NCI-H510A treated with DMSO at 0.1 percent for 48 hours (cell line): ENCODE measurements around the gene SIX3.
A peak's percentile ranks its signal among the peaks of the same experiment; 100 is the strongest.

Source experiments
- DNase-seq: peaks from one replicate; lab custom pipeline; 2025; lab: John Stamatoyannopoulos, UW

SIX3 gene

DNA sequence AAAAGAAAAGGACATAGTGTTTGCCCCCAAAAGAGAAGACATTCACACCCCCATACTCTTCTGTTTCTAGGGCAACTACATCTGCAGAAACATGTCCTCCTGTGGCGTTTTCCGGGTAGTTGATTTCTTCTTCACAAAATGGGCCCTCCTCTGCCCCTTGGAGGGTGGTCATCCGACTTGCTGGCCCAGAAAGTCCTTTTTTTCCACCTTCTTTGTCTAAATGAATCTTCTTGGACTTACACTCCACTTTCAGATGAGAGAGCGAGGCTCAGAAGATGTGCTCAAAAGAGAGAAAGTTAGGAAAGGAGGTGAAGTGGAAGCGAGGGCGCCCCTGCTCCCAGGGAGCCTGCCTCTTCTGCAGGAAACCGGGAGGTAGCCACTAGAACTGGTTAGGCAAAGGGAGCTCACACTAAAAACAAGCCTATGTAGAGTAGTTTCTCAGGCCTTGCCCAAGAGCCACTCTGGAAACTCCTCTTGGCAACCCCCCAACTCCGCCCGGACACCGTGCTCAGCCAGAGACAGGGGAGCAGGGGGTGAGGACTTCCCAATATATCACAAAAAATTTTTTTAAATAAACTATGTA lies 10.2 kb upstream of the SIX3 start:
- no peak for DNase-seq

DNA sequence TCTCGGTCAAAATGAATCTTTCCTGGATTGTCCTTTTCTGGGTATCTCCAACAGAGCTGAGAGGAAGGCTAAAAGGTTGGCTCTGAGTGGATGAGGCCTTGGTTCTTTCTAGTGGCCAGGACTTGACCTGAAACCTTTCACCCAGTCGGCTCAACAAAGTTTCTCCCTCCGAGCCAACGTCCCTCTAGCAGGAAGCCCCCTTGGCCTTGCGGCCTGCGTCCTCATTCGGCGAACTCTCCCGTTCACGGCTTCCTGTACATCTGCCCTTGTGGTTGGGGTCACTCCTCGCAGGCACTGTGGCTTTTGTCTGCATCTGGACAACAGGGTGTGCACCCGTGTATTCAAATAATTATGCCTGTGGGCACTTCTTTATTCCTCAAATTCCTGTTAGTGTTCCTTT lies 9.4 kb upstream of the SIX3 start:
- DNase-seq: no peak

DNA sequence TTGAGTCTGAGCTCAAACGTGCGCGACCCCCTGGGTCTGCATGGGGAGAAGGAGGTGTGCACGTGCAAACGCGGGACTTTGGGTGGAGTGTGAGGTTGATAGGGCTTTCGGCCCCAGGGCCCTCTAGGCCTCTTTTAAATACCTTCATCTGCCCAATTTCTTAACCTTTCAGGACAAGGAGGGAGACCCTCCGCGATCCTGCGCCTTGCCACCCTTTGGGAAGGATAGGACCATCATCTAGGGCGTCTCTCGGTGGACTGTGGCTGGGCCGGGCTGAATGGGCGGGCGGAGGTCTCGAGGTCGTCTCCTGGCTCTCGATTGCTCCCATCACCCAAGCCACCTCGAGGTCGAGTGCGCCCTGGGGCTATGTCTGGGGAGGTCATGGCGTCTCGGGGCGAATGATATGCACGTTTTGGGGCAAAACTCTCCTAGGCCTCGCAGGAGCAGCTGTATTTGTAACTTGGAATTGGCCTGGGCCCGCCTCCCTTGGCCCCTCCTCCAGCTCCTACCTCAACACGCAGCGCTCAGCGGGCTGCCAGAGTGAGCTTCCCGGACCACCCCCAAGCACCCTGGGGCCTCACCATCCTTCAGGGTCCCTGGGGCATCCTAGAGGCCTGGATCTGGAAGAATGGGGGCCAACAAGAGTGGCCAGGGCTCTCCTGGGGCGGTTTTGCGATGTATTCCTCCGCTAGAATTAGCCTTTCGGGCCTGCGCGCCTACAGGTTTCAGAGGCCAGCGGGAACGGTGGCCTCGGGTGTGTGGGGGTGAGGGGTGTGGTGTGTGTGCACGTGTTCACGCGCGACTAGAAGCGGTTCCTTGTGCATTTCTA lies 8.7 kb upstream of the SIX3 start:
- DNase-seq: no peak

DNA sequence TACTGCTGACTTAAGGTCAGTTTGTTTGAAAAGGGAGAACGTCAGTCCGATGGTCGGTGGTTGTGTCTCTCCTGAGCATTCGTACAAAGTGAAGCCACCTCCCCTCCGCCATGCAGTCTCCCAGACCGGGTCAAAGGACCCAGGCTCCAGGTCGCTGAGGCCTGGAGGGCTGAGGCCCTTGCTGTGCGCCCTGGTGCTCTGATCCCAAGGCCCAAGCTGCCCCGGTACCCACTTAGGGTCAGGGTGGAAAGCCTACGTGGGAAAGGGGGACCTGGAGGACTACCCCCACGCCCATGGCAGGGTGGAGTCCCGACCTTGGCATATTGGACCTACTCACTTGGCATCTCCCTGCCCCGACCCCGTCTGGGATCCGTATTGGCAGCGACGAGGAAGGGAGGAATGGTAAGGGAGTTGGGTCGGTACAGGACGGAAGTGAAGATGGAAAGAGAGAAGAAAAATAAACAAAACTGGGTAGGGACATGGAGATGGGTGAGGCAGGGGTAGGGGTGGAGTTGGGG lies 8.0 kb upstream of the SIX3 start:
- no peak for DNase-seq

DNA sequence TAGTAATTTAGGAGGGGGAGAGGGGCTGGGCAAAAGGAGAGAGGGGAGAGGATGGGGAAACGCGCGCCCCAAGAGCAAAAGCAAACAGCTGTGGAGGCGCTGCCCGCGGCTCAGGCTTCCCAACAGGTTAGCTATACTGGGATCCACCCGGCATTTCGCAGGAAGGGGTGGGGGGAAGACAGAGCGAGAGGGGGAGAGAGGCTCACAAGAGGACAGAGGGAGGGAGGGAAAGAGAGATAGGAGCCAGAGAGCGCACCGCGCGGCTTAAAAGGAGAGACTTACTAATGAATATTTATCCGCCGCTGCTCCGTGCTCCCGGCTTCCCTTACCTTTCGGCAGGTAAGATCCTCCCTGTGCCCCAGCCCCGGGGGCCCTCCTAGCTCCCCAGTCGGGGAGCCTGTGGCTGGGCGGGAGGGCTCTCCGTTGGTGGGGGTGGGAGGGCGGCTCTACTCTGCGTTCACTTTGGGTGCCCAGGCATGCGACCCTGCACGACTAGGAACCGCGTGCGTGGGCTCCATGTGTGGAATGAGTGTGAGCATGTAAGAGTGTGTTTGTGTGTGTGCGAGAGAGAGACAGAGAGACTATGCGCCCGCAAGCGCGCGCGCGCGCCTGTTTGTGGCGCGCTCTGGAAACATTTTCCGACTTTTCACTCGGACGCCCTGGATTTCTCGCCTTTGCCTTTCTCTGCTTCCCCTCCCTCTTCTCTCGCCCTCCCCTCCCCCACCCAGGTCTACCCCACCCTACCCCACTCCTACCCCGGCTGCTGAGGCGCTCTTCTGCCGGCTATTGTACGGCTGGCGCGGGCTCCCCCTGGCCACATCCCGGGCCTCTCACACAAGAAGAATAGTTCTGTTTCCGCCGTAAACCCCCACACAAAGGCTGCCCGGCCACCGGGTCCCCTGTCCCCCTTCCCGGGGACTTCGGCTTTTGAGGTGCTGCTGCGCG lies 7.2 kb upstream of the SIX3 start:
- DNase-seq: peak; percentile 16

DNA sequence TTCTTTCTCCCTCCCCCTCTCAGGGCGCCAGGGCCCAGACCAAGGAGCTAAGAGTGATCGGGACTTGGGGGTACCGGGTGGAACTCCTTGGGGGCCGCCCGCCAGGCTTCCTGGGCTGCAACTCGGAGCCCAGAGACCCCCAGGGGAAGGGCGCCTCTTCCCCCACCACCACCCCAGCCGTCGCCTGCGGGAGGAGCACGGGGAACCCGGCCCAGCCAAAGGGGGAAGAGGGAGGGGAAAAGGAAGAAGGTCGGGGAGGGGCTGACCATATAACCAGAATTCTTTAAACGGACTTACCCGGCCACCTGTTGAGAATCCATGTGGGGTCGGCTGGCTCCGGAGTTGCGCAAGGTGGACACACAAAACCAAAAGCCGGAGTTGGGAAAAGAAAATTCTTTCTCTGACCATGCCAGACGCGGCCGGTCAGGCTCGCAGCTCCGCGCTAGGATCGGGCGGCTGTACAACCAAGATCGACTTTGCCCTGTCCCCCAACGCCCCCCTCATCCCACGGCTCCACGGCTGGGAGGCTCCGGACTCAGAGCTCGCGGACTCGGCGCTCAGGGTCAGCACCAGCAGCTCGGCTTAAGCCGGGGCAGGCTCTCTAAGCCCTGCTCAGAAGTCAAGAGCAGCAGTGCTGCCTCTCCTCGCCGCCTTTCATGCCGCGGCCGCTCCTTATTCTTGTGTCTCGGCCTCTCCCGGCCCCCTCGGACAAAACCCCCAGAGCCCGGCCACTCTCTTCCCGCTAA lies 6.3 kb upstream of the SIX3 start:
- peak; percentile 10 for DNase-seq

DNA sequence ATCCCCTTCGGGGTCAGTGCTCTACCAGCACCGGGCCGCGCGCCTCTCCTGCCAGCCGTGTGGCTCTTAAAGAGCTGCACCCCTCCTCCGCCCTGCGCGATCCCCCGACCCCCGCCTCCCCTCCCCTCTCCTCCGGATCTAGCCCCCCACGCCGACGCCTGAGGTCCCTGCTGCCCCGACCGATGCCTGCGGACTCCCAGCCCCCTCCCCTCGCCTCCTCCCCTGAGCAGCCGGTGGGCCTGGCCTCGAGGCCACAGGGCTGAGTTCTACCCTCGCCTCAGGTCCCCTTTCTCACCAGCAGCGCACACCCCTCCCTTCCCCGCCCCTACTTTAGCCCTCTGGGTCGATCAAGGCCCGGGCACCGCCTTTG lies 5.8 kb upstream of the SIX3 start:
- no peak for DNase-seq

DNA sequence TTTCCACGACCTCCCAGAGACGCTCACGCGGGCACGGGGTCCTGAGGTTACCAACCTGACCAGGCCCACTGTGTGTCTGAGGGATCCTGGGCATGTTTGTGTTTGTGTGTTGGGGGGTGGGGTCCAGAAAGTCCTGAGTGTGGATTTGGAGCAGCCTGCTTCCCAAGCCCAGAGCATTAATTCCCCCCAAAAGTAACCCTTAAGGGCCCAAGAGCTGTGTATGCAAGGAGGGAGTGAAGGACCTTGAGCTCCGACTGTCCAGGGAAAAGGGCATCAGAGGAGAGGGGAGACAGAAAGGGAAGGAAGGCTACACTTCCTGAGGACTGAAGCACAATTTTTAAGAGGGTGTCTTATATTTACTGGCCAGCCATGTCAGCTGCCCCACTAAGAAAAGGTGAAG lies 5.2 kb upstream of the SIX3 start:
- no peak for DNase-seq

DNA sequence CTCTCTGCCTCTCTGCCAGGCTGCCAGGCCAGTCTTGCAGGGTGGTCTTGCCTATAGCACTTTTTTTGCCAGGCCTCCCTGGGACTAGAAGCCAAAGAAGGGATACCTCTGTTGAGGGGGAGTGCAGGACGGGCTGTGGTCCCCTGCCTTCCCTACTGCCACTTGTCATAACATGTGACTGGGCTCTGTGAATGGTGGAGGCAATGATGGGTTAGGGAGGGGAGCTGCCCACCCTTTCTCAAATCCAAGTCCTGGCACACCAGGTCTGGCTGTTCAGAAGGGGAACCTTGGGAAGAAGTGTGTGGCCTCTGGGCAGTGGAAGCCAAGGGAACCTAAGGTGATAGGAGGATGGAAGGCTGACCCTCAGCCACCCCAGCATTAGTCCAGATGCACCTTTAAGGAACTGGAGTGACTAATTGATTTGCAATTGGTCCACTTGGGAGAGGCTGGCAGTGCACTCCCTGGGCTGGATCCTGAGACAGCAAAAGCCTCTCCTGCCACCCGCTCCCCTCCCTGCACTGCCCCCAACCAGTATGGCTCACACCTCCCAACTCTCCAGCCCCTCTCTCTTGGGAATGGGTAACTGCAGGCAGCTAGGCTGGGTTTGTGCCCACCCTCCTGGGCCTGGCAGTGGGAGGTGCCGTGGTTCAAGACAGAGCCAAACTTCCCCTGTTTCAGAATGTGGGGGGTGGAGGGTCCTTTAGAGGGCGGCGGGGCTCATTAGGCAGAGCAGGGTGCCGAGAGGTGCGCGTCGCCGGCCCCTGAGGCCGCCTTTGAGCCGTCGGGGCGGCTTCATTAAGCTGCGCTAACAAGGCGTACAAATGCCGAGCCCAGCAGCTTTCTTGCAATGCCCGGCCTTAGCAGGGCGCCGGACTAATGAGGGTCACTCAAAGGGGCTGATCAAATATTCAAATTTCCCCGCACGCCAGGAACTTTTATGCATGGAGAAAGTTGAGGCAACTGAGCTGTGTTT lies 4.5 kb upstream of the SIX3 start:
- no peak for DNase-seq

DNA sequence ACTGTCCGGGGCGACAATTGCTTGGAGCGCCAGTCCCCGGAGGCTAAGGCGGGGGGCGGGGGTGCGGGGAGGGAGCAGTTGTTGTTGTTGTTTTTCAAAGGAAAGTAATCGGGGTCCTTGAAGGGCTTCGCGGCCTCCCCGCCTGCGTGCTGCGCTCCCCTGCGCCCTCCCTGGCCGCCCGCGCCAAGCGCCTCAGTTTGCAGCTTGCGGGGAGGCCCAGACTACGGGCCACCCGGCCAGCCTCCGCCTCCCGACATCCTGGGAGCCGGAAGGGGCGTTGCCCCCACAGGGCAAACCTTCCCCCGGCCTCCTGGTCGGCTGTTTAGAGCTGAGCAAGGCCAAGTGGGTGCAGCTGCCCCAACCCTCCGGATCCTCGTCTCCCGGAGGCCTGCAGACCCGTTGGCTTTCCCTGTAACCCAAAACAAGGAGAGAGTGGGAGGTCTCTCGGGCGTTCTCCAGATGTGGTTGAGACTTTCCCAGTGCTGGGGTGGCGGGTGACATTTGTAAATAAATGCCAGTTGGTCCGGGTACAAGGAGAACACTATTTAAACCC lies 3.7 kb upstream of the SIX3 start:
- peak; percentile 80 for DNase-seq

DNA sequence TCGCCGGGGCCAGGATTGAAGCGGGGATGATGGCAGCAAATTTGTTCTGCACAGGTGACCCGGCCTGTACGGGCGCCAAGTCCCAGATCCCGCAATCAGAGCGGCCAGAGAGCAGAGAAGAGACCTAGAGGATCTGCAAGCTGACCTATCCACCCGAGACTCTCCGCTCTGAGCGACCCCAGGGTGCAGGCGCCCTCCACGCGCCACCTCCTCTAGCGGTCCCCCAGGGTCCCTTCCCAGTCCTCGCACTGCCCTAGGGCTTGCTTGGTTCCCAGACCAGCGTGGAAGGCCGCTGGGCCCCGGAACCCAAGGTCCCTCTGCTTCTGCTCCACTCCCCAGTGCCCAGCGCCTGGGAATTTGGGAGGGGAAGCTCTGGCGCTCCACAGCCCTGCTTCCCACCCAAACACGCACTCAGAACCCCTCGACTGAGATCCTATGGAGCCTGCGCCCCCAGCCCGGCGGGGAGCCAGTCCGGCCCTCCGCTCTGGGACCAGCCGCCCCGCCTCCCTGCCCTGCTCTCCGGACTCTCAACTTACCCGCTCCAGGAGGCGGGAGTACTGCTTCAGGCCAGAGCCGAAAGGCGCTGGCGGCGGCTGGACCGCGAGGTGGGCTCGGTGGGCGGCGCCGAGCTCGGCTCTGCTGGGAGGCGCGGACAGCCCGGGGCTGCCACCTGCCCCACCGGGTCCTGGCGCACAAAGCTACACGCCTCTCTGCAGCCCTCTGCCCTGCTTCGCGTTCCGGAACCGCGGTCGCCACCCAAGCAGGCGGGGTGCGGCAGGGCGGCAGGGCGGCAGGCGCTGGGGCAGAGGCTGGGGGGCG lies 3.0 kb upstream of the SIX3 start:
- peak; percentile 83 for DNase-seq

DNA sequence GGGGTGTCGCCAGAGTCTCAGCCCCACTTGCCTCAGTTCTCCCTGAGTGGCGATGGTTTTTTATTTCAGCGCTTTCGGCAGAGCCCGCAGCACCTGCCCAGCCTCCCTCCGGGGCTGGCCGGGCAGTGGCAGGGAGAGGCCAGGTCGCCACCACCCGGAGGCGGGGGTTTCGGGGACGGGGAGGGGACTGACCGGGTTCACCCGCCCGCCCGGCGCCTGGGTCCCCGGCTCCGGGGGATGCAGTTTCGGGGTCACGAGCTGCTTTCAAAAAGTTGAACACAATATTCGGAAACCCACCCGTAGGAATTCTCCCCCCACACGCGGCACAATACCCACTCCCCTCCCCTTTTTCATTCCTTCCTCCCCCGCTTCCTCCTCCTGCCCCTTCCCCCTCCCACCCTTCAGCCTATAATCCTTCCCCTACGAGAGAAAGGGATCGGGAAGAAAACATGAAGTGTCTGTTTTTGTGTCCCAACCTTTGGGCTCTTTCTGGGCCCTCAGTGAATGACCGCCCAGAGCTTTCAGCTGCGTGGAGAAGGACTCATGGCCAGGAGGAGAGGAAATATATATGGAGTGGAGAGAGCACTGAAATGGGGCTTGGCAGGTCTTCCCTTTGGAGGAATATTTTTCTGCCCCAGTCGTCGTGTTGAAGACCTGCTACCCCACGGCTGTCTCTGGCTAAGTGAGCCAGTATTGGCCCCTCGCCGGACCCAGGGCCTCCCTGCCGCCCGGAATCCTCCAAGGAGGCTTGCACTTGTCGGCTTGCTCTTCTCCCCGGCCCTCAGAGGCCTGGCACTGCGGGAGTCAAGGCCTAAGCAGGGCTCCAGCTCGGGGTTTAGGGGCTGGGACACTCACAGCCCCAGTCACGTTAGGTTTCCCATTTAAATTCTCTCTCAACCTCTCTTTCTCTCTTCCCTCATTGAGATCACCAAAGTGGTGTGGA lies 2.1 kb upstream of the SIX3 start:
- DNase-seq: peak; percentile 80

DNA sequence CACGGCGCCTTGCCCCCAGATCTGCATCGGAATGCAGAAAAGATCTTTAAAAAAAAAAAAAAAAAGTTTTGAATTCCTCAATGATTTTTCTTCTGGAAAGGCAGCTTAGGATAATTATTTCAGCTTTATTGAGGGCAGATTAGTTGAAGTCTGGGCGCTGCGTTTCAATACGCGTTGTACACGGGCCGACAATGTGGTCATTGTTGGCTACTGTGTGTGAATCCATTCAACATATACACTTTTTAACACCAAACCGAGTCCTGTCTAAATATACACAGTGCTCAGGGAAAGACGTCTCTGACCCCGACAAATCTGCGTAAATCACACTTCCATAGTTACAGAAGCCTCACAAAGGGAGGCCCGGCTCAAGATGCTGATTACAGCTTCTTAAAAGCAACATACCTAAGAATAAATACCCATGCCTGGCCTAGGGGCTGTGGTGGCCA lies 1.4 kb upstream of the SIX3 start:
- no peak for DNase-seq

DNA sequence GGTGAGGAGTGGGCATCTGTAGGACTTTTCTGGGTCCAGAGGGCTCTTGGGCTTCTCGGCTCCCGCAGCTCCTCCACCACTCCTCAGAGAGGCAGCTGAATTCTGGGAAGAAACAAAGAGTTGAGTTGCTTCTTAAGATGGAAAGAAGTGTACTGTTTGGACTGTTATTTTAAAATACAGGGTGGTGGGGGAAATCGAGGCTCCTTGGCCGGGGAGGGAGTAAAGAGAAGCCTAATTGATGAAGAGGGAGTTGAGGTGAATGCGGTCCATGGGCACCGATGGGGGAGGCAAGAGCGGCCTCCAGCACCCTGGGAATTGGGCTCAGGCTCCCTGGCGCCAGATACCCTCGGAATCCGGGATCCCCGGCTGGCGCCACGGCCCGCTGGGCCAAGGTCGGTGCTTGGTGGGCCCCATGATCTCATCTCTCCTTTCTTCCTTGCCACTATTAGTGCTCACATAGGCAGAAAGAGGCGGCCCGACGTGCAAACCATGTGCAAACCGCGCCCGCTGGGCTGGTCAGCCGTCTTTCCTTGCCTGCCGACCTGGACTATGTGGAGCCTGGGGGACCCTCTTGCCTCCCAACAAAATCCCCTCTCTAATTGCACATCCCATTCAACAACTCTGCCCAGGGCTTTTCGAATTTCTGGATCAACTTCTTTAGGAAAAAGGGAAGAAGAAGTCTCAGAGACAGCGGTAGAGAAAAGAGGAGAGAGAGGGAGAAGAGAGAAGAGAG lies 604 bp upstream of the SIX3 start:
- no peak for DNase-seq

DNA sequence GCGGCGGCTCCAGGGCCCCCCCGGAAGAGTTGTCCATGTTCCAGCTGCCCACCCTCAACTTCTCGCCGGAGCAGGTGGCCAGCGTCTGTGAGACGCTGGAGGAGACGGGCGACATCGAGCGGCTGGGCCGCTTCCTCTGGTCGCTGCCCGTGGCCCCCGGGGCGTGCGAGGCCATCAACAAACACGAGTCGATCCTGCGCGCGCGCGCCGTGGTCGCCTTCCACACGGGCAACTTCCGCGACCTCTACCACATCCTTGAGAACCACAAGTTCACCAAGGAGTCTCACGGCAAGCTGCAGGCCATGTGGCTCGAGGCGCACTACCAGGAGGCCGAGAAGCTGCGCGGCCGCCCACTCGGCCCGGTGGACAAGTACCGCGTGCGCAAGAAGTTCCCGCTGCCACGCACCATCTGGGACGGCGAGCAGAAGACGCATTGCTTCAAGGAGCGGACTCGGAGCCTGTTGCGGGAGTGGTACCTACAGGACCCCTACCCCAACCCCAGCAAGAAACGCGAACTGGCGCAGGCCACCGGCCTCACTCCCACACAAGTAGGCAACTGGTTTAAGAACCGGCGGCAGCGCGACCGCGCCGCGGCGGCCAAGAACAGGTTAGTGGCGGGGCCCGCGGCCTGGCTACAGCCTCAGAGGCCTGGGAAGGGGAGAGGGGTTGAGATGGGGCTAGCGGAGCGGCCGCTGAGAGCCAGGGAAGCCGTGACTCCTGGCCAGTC lies 965 bp downstream of the SIX3 start:
- no peak for DNase-seq

DNA sequence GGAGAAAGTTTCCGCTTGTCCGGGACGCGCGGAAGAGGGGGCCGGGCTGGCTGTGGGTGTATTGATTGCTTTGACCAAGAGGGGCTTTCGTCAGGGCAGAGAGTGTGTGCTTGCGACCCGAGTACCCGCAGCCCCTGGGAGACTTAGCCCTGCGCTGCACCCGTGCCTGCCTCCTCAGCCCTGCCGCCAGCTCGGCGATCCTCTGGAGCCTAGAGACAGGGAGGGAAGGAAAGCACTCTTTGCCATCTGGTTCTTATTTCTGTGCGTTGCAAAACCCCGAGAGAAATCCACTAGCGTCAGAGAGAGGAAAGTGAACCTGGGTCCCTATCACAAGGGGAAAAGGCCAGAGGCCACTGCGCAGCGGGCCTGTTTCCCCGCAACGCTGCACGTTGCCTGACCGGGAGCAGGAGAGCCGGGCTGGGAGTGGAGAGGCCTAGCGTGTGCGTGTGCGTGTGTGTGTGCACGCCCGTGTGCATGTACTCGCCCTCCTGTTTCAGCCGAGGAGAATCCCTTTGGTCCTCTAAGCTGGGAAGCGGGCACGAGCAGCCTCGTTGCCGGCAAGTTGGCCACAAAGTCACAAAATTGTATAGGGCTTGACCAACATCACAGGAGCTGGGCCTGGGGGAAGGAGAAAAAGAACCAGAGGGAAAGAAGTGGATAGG lies 1.7 kb downstream of the SIX3 start:
- no peak for DNase-seq
